SU-DHL-6 (cell line): ENCODE measurements around the gene HMX2.

Experiments
- H2AFZ ChIP-seq: fragments of 200-600 bp; sonication (generic); 2 replicates; pipeline ENCODE4 v1.6.1; 2014; ENCODE audit warnings: low read depth, mild to moderate bottlenecking, moderate library complexity, mixed read lengths, antibody characterized with exemption, low read length; ENCODE audit not compliant: severe bottlenecking
- H3F3A ChIP-seq: fragments of 200-600 bp; shearing (Covaris generic); 2 replicates; pipeline ENCODE4 v1.6.0; 2016; ENCODE audit warnings: antibody characterized with exemption, mild to moderate bottlenecking; ENCODE audit not compliant: insufficient read depth
- H3K27ac ChIP-seq: fragments of 200-600 bp; sonication (generic); 2 replicates; pipeline ENCODE4 v1.5.1; 2016; ENCODE audit warnings: low read depth, mild to moderate bottlenecking, low read length, moderate library complexity, mixed read lengths
- H3K27me3 ChIP-seq: fragments of 200-600 bp; sonication (generic), shearing (Covaris generic); 2 replicates; pipeline ENCODE4 v1.6.0; 2014; ENCODE audit warnings: mild to moderate bottlenecking, low read length
- H3K36me3 ChIP-seq: fragments of 200-600 bp; sonication (generic); 2 replicates; pipeline ENCODE4 v1.6.1; 2014; ENCODE audit warnings: mild to moderate bottlenecking, low read length, mixed read lengths
- H3K4me2 ChIP-seq: fragments of 300-600, 200-600 bp; shearing (Covaris generic), sonication (generic); 2 replicates; pipeline ENCODE4 v1.6.0; 2014; ENCODE audit warnings: low read length, low read depth, mild to moderate bottlenecking; ENCODE audit not compliant: poor library complexity, severe bottlenecking
- H3K4me3 ChIP-seq: fragments of 200-600 bp; sonication (generic); 2 replicates; pipeline ENCODE4 v1.5.1; 2014; ENCODE audit warnings: antibody characterized with exemption, low read length, mild to moderate bottlenecking, mixed read lengths; ENCODE audit not compliant: insufficient read depth, poor library complexity, severe bottlenecking
- H3K79me2 ChIP-seq: fragments of 200-600 bp; sonication (generic); 2 replicates; pipeline ENCODE4 v1.6.1; 2014; ENCODE audit warnings: mild to moderate bottlenecking, low read length, moderate library complexity; ENCODE audit not compliant: insufficient read depth
- H3K9ac ChIP-seq: fragments of 200-600 bp; sonication (generic); 2 replicates; pipeline ENCODE4 v1.7.0; 2014; ENCODE audit warnings: mild to moderate bottlenecking, low read length
- H3K9me2 ChIP-seq: fragments of 200-600 bp; sonication (generic); replicated peaks from 2 replicates; pipeline ENCODE4 v1.6.1; 2014; ENCODE audit warnings: low read length; ENCODE audit not compliant: insufficient read depth
- H3K9me3 ChIP-seq: fragments of 200-600 bp; sonication (generic); 2 replicates; pipeline ENCODE4 v1.6.1; 2014; ENCODE audit warnings: low read length, mixed read lengths; ENCODE audit not compliant: insufficient read depth
- H4K20me1 ChIP-seq: fragments of 200-600 bp; sonication (generic); 2 replicates; pipeline ENCODE4 v1.6.1; 2014; ENCODE audit warnings: low read depth, mild to moderate bottlenecking, antibody characterized with exemption, low read length, moderate library complexity, mixed read lengths
- CTCF ChIP-seq: fragments of 200-600 bp; sonication (generic); IDR thresholded peaks from one replicate; pipeline ENCODE4 v1.5.1; 2017; ENCODE audit warnings: antibody characterized with exemption, mild to moderate bottlenecking, low read length, moderate library complexity; ENCODE audit not compliant: insufficient read depth, poor library complexity, severe bottlenecking
- EZH2phosphoT487 ChIP-seq: fragments of 200-600 bp; sonication (generic), shearing (Covaris generic); conservative IDR thresholded peaks from 2 replicates; pipeline ENCODE4 v1.6.1; 2018; ENCODE audit warnings: mild to moderate bottlenecking, antibody characterized with exemption, low read length, moderate library complexity, mixed read lengths

Gene HMX2

GRCh38 chr10:123129618-123130271 is 18.2 kb upstream of the HMX2 start:
- Histone ChIP-seq H3K9me3 (no peaks in the 10 kb centered on the region), H3K4me3 (no peak overlapping the region), H2AFZ (no peak overlapping the region), H3K27ac (no peak overlapping the region), H3K4me2 (no peak overlapping the region), H3K9ac (no peak overlapping the region), H3K9me2 (no peaks in the 10 kb centered on the region), H3K27me3 (no peaks in the 10 kb centered on the region), H3K36me3 (no peaks in the 10 kb centered on the region), H4K20me1 (no peaks in the 10 kb centered on the region), H3F3A (no peaks in the 10 kb centered on the region), H3K79me2 (no peaks in the 10 kb centered on the region)
- TF ChIP-seq CTCF (no peak), EZH2phosphoT487 (no peak)

GRCh38 chr10:123132576-123133477 is 15.1 kb upstream of the HMX2 start:
- no peaks in the 10 kb centered on the region for H3K79me2 ChIP-seq
- no peaks in the 10 kb centered on the region for H4K20me1 ChIP-seq
- no peak overlapping the region for H3K9ac ChIP-seq
- no peaks in the 10 kb centered on the region for H3K27me3 ChIP-seq
- no peak for TF ChIP-seq EZH2phosphoT487
- TF ChIP-seq CTCF = peak; percentile 76
- H3F3A ChIP-seq = no peaks in the 10 kb centered on the region
- H3K9me3 ChIP-seq = no peaks in the 10 kb centered on the region
- H3K9me2 ChIP-seq = no peaks in the 10 kb centered on the region
- H3K36me3 ChIP-seq = no peaks in the 10 kb centered on the region
- no peak overlapping the region for H3K27ac ChIP-seq
- no peak overlapping the region for H3K4me3 ChIP-seq
- no peak overlapping the region for H2AFZ ChIP-seq
- no peak overlapping the region for H3K4me2 ChIP-seq

- Histone ChIP-seq H3K36me3 (no peaks in the 10 kb centered on the region), H4K20me1 (no peaks in the 10 kb centered on the region), H3F3A (no peaks in the 10 kb centered on the region), H3K27me3 (no peaks in the 10 kb centered on the region), H2AFZ (no peak overlapping the region), H3K9ac (no peak overlapping the region), H3K79me2 (no peaks in the 10 kb centered on the region), H3K4me2 (no peak overlapping the region), H3K9me3 (no peaks in the 10 kb centered on the region), H3K4me3 (no peak overlapping the region), H3K27ac (no peak overlapping the region), H3K9me2 (no peaks in the 10 kb centered on the region)
- TF ChIP-seq EZH2phosphoT487 = no peak
Observed at GRCh38 chr10:123133541-123134342, 14.2 kb upstream of the HMX2 start.
